ENCODE measurements around the gene MPG. TPM values are rescaled to one million over a fixed set of nuclear protein-coding genes. Genes with fewer than 3 reads are reported as not detected.

The MPG gene
- total and polyA plus RNA-seq, 2 of the 8 experiments (the other 6 are each of a cell fraction or from before 2014, with no cell fraction given) = 37.6 to 83.7 TPM

GRCh38 chr16:33877-34647, 44.0 kb upstream of the MPG start:
- Histone ChIP-seq H3K79me2 (ENCODE audit: control insufficient read depth in 1 of 2, insufficient read depth in 2 of 2, low read length in 2 of 2) (no peaks in the 10 kb centered on the region), H3K23me2 (ENCODE audit: low read depth, low read length) (peaks cover 2% of the 10 kb centered on the region; the same call in 1 of the 2 replicates), H2AFZ (ENCODE audit: low read length) (no peak overlapping the region), H3K18ac (ENCODE audit: extremely low read depth, low read length) (no peak overlapping the region), H2BK15ac (ENCODE audit: low read length) (no peak overlapping the region), H2BK5ac (ENCODE audit: low read depth, low read length) (0 out of 2 replicates have a peak overlapping the region, but pooled peaks have one; percentile 18), H3K9ac (replicated peaks in 1 of 4; ENCODE audit: extremely low read depth in 1 of 4, low read depth in 3 of 4, low read length in 3 of 4) (no peak overlapping the region), H3K56ac (replicated peaks; ENCODE audit: insufficient read length, low read depth, low read length) (no peak overlapping the region), H3K27me3 (replicated peaks in 1 of 4; ENCODE audit: control insufficient read depth in 3 of 4, extremely low read depth in 1 of 4, insufficient read depth in 3 of 4, low read length in 3 of 4) (no peaks in the 10 kb centered on the region), H3K14ac (ENCODE audit: insufficient read length) (no peak overlapping the region), H3K4me3 (ENCODE audit: extremely low read depth in 1 of 4, insufficient read depth in 2 of 4, low read depth in 3 of 4, low read length in 4 of 4) (no peak overlapping the region), H3K79me1 (ENCODE audit: low read depth, low read length) (no peaks in the 10 kb centered on the region), H2BK12ac (ENCODE audit: low read depth, low read length) (no peak overlapping the region), H4K5ac (ENCODE audit: insufficient read length, low read depth, low read length) (no peak overlapping the region), H2BK20ac (ENCODE audit: low read length) (no peak overlapping the region), H2BK120ac (replicated peaks; ENCODE audit: low read depth, low read length) (no peak overlapping the region), H3K4me1 (replicated peaks in 1 of 4; ENCODE audit: control insufficient read depth in 3 of 4, insufficient read depth in 4 of 4, low read length in 3 of 4) (no peaks in the 10 kb centered on the region; a peak in 1 of 7 replicates), H3K4me2 (ENCODE audit: insufficient read depth in 1 of 2, low read depth in 2 of 2, low read length in 2 of 2) (no peak overlapping the region), H3K9me3 (ENCODE audit: insufficient read depth in 2 of 2, low read depth in 1 of 2, low read length in 1 of 2) (no peaks in the 10 kb centered on the region), H3K4ac (replicated peaks; ENCODE audit: insufficient read length, low read depth, low read length) (no peak overlapping the region), H3K23ac (ENCODE audit: insufficient read length) (no peak overlapping the region), H3K27ac (ENCODE audit: low read depth, low read length) (no peak overlapping the region), H2AK5ac (ENCODE audit: low read depth, low read length) (0 out of 2 replicates have a peak overlapping the region, but pooled peaks have one; percentile 9), H3K36me3 (ENCODE audit: control insufficient read depth in 2 of 4, insufficient read depth in 4 of 4, low read length in 3 of 4) (no peaks in the 10 kb centered on the region; a peak in 1 of 8 replicates), H4K20me1 (replicated peaks in 1 of 2; ENCODE audit: control insufficient read depth in 1 of 2, insufficient read depth in 2 of 2, low read length in 2 of 2) (peaks cover 0 to 9% of the 10 kb centered on the region in 2 experiments), H4K8ac (ENCODE audit: extremely low read depth, insufficient read depth, low read length) (no peak overlapping the region), H4K91ac (replicated peaks; ENCODE audit: insufficient read length, low read length) (no peak overlapping the region)
- ChIA-PET CTCF (ENCODE audit: partially characterized antibody) (interaction anchor here (1.0 to 1.5 kb wide), 2 partner anchors 32 to 63 kb away, joined by 4 read pairs; no protein-coding TSS in a partner anchor), POLR2A (ENCODE audit: partially characterized antibody) (interaction anchor here (0.8 to 1.6 kb wide), 4 partner anchors 13 to 36 kb away, joined by 3 to 5 read pairs (median 4); partner anchors contain the start of genes POLR3K and SNRNP25)
- no peak for FAIRE-seq
- DNase-seq (ENCODE audit: low read depth in 1 of 2, low spot score in 2 of 2) = no peak
- no peak for TF ChIP-seq SIX5 (IDR thresholded peaks at IDR 0.05; ENCODE audit: low read depth, low read length)
- no peak for TF ChIP-seq BACH1 (IDR thresholded peaks at IDR 0.05; ENCODE audit: low read length)
- no peak for TF ChIP-seq SP2 (IDR thresholded peaks at IDR 0.05; ENCODE audit: low read length)
- no peak for TF ChIP-seq TAF7 (optimal IDR thresholded peaks at IDR 0.05; ENCODE audit: borderline replicate concordance, low read depth, low read length)
- TF ChIP-seq ASH2L (IDR thresholded peaks at IDR 0.05; ENCODE audit: low read length) = no peak
- 92% methylated on average over 19 of the region's 21 CpGs; no CpG with 5 or more reads in 1 of the 2 experiments for WGBS, 2 experiments (ENCODE audit: extremely low coverage in 1 of 2, insufficient coverage in 1 of 2, insufficient read length in 1 of 2, insufficient replicate concordance in 2 of 2, low coverage in 1 of 2, low lambda C conversion rate in 2 of 2, missing lambda C conversion rate in 1 of 2)

Data from H1 (cell line).